ENCODE measurements around the gene OTOP2.

The OTOP2 gene

GRCh38 chr17:74919440-74920305, 4.4 kb upstream of the OTOP2 start:
- Histone ChIP-seq H3K4me3 (ENCODE audit: insufficient read depth, low read length, poor library complexity, severe bottlenecking) (no peak overlapping the region), H4K20me1 (ENCODE audit: low read depth, low read length) (no peaks in the 10 kb centered on the region), H3K9ac (ENCODE audit: low read length) (no peak overlapping the region), H3K36me3 (ENCODE audit: low read length) (no peaks in the 10 kb centered on the region), H3K9me2 (replicated peaks; ENCODE audit: insufficient read depth, low read length) (no peaks in the 10 kb centered on the region), H2AFZ (ENCODE audit: low read depth, low read length, severe bottlenecking) (no peak overlapping the region), H3K27me3 (ENCODE audit: low read length) (no peaks in the 10 kb centered on the region), H3K27ac (ENCODE audit: low read depth, low read length) (no peak overlapping the region), H3K79me2 (ENCODE audit: insufficient read depth, low read length) (no peaks in the 10 kb centered on the region), H3F3A (ENCODE audit: insufficient read depth) (no peaks in the 10 kb centered on the region), H3K9me3 (ENCODE audit: insufficient read depth, low read length) (no peaks in the 10 kb centered on the region), H3K4me2 (ENCODE audit: low read depth, low read length, poor library complexity, severe bottlenecking) (no peak overlapping the region)
- TF ChIP-seq EZH2phosphoT487 (conservative IDR thresholded peaks at IDR 0.05; ENCODE audit: low read length) (no peak), CTCF (IDR thresholded peaks at IDR 0.05; ENCODE audit: insufficient read depth, low read length, poor library complexity, severe bottlenecking) (no peak)

DNA sequence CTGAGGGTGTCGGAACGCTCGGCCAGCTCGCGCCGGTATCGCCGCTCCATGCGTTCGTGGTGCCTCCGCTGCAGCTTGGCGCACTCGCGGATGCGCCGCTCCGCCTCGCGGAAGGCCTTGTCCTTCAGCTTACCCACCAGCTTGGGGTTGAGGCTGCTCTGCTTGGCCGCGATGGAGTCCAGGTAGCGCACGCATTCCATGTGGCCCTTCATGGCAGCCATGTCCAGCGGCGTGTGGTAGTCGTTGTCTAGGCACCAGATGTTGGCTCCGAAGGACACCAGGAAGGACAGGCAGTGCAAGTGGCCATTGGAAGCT, 3.8 kb upstream of the OTOP2 start:
- no peak overlapping the region for H3K27ac ChIP-seq (ENCODE audit: low read depth, low read length)
- no peaks in the 10 kb centered on the region for H3K36me3 ChIP-seq (ENCODE audit: low read length)
- no peaks in the 10 kb centered on the region for H3K27me3 ChIP-seq (ENCODE audit: low read length)
- H3F3A ChIP-seq (ENCODE audit: insufficient read depth): no peaks in the 10 kb centered on the region
- H4K20me1 ChIP-seq (ENCODE audit: low read depth, low read length): no peaks in the 10 kb centered on the region
- no peak overlapping the region for H3K9ac ChIP-seq (ENCODE audit: low read length)
- H3K4me3 ChIP-seq (ENCODE audit: insufficient read depth, low read length, poor library complexity, severe bottlenecking): no peak overlapping the region
- H3K9me2 ChIP-seq (replicated peaks; ENCODE audit: insufficient read depth, low read length): no peaks in the 10 kb centered on the region
- H3K79me2 ChIP-seq (ENCODE audit: insufficient read depth, low read length): no peaks in the 10 kb centered on the region
- no peak overlapping the region for H3K4me2 ChIP-seq (ENCODE audit: low read depth, low read length, poor library complexity, severe bottlenecking)
- H2AFZ ChIP-seq (ENCODE audit: low read depth, low read length, severe bottlenecking): no peak overlapping the region
- H3K9me3 ChIP-seq (ENCODE audit: insufficient read depth, low read length): no peaks in the 10 kb centered on the region
- TF ChIP-seq CTCF (IDR thresholded peaks at IDR 0.05; ENCODE audit: insufficient read depth, low read length, poor library complexity, severe bottlenecking) (no peak), EZH2phosphoT487 (conservative IDR thresholded peaks at IDR 0.05; ENCODE audit: low read length) (no peak)

DNA sequence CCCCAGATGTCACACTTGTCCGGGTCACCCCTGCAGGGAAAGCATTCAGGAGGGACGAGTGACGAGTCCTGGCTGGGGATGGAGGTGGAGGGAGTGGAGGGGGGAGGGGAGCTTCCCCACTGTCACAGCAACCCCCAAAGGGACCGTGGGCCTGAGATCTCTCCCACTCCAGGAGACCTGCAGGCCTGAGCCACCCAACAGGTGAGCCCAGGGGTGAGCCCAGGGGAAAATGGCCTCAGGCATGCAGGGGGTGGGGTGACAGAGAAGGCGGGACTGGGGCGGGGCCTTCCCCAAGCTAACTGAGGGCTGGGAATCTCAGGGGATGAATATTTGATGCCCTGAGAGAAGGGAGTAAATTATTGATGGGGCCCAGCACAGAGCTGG, 3.4 kb upstream of the OTOP2 start:
- no peak overlapping the region for H2AFZ ChIP-seq (ENCODE audit: low read depth, low read length, severe bottlenecking)
- H3K36me3 ChIP-seq (ENCODE audit: low read length): no peaks in the 10 kb centered on the region
- no peak overlapping the region for H3K4me3 ChIP-seq (ENCODE audit: insufficient read depth, low read length, poor library complexity, severe bottlenecking)
- H3K4me2 ChIP-seq (ENCODE audit: low read depth, low read length, poor library complexity, severe bottlenecking): no peak overlapping the region
- H3K27me3 ChIP-seq (ENCODE audit: low read length): no peaks in the 10 kb centered on the region
- H4K20me1 ChIP-seq (ENCODE audit: low read depth, low read length): no peaks in the 10 kb centered on the region
- no peak overlapping the region for H3K27ac ChIP-seq (ENCODE audit: low read depth, low read length)
- no peaks in the 10 kb centered on the region for H3K9me3 ChIP-seq (ENCODE audit: insufficient read depth, low read length)
- H3K9ac ChIP-seq (ENCODE audit: low read length): no peak overlapping the region
- no peaks in the 10 kb centered on the region for H3K9me2 ChIP-seq (replicated peaks; ENCODE audit: insufficient read depth, low read length)
- TF ChIP-seq EZH2phosphoT487 (conservative IDR thresholded peaks at IDR 0.05; ENCODE audit: low read length): no peak
- TF ChIP-seq CTCF (IDR thresholded peaks at IDR 0.05; ENCODE audit: insufficient read depth, low read length, poor library complexity, severe bottlenecking): no peak
- no peaks in the 10 kb centered on the region for H3F3A ChIP-seq (ENCODE audit: insufficient read depth)
- no peaks in the 10 kb centered on the region for H3K79me2 ChIP-seq (ENCODE audit: insufficient read depth, low read length)

All from SU-DHL-6 (cell line).